Measurements from ENCODE around the gene GSN. TPM values are rescaled to one million over a fixed set of nuclear protein-coding genes. Genes with fewer than 3 reads are reported as not detected.
A peak's percentile ranks its signal among the peaks of the same experiment; 100 is the strongest.

Gene GSN
- total RNA-seq, 2 donors from 2014 or later: 1,444 to 3,478 TPM

DNA sequence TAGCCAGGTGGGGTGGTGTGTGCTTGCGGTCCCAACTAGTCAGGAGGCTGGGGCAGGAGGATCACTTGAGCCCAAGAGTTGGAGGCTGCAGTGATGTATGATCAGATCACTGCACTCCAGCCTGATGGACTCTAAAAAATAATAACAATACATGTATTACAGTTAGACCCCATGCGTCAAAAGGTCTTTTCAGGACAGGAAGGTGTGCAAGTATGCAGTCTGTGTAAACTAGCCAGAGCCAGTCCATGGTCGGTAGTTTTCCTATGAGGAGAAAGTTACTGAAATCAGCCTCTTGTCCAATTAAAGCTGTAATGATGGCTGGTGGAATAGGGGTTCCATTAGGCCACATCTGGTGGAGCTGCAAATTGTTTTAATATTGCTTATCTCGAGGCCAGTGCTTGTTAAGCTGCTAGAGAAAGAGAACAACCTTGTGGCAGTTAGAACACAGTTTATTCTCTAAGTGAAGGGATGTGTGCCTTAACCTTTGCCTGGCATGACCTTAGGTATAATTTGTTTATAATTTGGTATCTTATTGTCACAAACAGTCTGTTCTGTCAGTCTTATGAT, 103.6 kb downstream of the GSN start:
- peak overlapping the region; percentile 95 to 98 for H3K27ac ChIP-seq
- no peaks in the 10 kb centered on the region for H3K36me3 ChIP-seq
- H3K4me3 ChIP-seq: no peak overlapping the region
- H3K4me1 ChIP-seq: peaks cover 0 to 57% of the 10 kb centered on the region in 2 donors
- no peak for TF ChIP-seq CTCF (IDR thresholded peaks at IDR 0.05)
- no peaks in the 10 kb centered on the region for H3K9me3 ChIP-seq
- H3K27me3 ChIP-seq: no peaks in the 10 kb centered on the region
- DNase-seq (ENCODE audit: low spot score): no peak

DNA sequence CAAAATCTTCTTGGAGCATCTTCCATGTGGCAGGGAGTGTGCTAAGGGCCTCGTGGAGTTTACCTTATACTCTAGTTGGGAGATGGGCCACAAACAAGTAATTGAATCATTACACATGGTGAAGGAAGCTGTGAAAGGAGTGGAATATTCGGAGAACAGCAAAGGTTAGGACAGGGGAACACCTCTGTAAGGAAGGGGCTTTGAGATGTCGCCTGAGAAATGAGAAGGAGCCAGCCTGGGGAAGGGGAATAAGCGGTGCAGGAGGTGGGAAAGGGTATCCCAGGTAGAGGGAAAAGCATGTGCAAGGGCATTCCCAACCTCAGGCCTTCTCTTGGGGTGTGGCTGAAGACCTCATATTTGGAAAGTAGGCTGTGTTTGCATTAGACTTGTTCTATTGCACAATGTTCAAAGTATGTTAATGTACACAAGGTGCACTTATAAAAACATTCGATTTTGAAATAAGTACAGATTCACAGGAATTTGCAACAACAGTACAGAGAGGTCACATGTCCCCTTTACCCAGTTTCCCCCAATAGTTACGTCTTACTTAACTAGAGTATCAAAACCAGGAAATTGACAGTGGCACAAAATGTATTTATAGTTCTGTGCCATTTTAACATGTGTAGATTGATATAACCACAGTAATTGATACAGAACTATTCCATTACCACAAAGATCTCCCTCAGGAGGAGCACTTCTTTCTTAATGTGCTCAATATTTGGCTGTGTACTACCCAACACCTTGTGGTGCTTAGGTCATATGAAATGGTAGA, 104.5 kb downstream of the GSN start:
- Histone ChIP-seq H3K27ac (peak overlapping the region; percentile 95 to 98), H3K9me3 (no peaks in the 10 kb centered on the region), H3K27me3 (no peaks in the 10 kb centered on the region), H3K4me1 (peaks cover 0 to 49% of the 10 kb centered on the region in 2 donors), H3K4me3 (no peak overlapping the region), H3K36me3 (no peaks in the 10 kb centered on the region)
- DNase-seq (ENCODE audit: low spot score): no peak
- TF ChIP-seq CTCF (IDR thresholded peaks at IDR 0.05): no peak

DNA sequence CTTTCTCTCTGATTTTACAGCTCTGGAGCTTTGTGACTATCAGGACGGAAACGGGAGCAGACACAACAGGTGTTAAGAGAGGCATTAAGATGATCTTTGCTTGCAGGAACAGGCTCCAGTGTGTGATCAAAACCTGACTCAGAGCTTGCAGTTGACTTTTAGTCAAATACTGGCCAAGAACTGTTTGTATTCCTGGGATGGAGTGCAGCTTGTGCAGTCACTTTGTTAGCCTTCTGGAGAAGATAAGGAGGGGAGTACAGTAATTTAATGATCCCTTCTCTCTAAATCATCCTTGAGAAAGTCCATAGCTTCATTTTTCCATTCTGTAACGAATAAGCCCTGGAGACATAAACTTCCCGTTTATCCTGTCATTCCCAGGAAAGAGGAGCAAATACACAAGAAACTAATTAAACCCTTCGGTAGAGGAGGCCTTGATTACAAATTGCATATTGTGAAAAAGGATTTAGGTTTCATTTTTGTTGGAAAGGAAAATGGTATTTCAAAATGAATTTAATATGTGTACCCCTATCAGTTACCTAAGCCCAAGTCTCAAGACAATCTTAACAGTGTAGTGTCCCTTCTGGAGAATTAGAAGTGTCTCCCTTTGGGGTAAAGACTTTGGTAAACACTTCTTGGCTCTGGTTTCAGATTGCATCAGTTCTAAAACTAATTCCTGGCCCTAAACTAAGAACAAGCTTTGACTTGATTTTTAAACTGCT, 105.2 kb downstream of the GSN start:
- no peak for TF ChIP-seq CTCF (IDR thresholded peaks at IDR 0.05)
- Histone ChIP-seq H3K27ac (peak overlapping the region; percentile 95 to 98), H3K4me1 (peaks cover 0 to 42% of the 10 kb centered on the region in 2 donors), H3K4me3 (no peak overlapping the region), H3K9me3 (no peaks in the 10 kb centered on the region), H3K36me3 (no peaks in the 10 kb centered on the region), H3K27me3 (no peaks in the 10 kb centered on the region)
- DNase-seq (ENCODE audit: low spot score): no peak

- no peak for DNase-seq (ENCODE audit: low spot score)
- TF ChIP-seq CTCF (IDR thresholded peaks at IDR 0.05): peak in 1 of 2 donors; percentile 64
These were observed 108.4 kb downstream of the GSN start for GRCh38 chr9:121376214-121376830.

DNA sequence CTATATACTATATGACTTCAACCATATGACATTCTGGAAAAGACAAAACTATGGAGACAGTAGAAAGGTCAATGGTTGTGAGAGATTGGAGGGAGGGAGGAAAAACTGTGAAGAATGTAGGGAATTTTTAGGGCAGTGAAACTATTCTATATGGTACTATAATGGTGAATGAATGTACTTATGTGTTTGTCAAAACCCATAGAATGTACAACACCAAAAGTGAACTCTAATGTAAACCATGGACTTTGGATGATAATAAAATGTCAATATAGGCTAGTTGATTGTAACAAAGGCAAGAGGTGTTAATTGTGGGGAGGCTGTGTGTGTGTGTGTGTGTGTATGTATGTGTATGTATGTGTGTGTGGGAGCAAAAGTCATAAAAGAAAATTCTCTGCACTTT, 112.9 kb downstream of the GSN start:
- DNase-seq (ENCODE audit: low spot score): no peak
- H3K9me3 ChIP-seq: no peaks in the 10 kb centered on the region
- no peak for TF ChIP-seq CTCF (IDR thresholded peaks at IDR 0.05)
- no peaks in the 10 kb centered on the region for H3K36me3 ChIP-seq
- no peaks in the 10 kb centered on the region for H3K4me1 ChIP-seq
- H3K4me3 ChIP-seq: no peak overlapping the region
- no peak overlapping the region for H3K27ac ChIP-seq
- H3K27me3 ChIP-seq: no peaks in the 10 kb centered on the region

More at GRCh38 chr9:121376214-121376830, 108.4 kb downstream of the GSN start:
- no peak overlapping the region for H3K4me3 ChIP-seq
- H3K4me1 ChIP-seq: peaks cover 0 to 27% of the 10 kb centered on the region in 2 donors
- no peaks in the 10 kb centered on the region for H3K36me3 ChIP-seq
- H3K27ac ChIP-seq: no peak overlapping the region
- H3K9me3 ChIP-seq: no peaks in the 10 kb centered on the region
- H3K27me3 ChIP-seq: no peaks in the 10 kb centered on the region

Other genes with a start within 250 kb of the GSN start
- gene C5, start 217.9 kb upstream of the GSN start, total RNA-seq: 1 to 10 TPM in 1 of 2 donors, under 1 TPM in 1; 0.82 to 1.1 TPM
- gene CNTRL, start 193.2 kb upstream of the GSN start, total RNA-seq: 1 to 10 TPM; 3.3 to 6.0 TPM
- 10 to 100 TPM; 26.8 to 27.8 TPM for gene RAB14, start 66.3 kb upstream of the GSN start, total RNA-seq
- 100 to 1,000 TPM; 152 to 173 TPM for gene STOM, start 102.1 kb downstream of the GSN start, total RNA-seq
- gene GGTA1, start 231.7 kb downstream of the GSN start, total RNA-seq: 10 to 100 TPM; 11.6 to 15.2 TPM

Data from right atrium auricular region (tissue), 2 donors.